Karpas-422 (cell line): ENCODE measurements around the gene COL6A2. TPM values are rescaled to one million over a fixed set of nuclear protein-coding genes. Genes with fewer than 3 reads are reported as not detected.

Experiments
- DNase-seq: peaks from one replicate; pipeline ENCODE4 v3.0.0-alpha.2; 2015
- H2AFZ ChIP-seq: fragments of 200-600 bp; sonication (generic); 2 replicates; pipeline ENCODE4 v1.6.1; 2014; ENCODE audit warnings: antibody characterized with exemption, low read length, mixed read lengths
- H3K27ac ChIP-seq: fragments of 200-600 bp; sonication (generic); 2 replicates; pipeline ENCODE4 v1.5.1; 2014; ENCODE audit warnings: mild to moderate bottlenecking, low read length, moderate library complexity
- H3K27me3 ChIP-seq: fragments of 200-600 bp; sonication (generic); 2 replicates; pipeline ENCODE4 v1.6.1; 2014; ENCODE audit warnings: low read length, mixed read lengths
- H3K36me3 ChIP-seq: fragments of 200-600 bp; sonication (generic); 2 replicates; pipeline ENCODE4 v1.6.1; 2014; ENCODE audit warnings: low read length, mixed read lengths; ENCODE audit not compliant: insufficient read depth
- H3K4me1 ChIP-seq: fragments of 200-600 bp; sonication (generic); 2 replicates; pipeline ENCODE4 v1.6.1; 2014; ENCODE audit warnings: mild to moderate bottlenecking, low read length, mixed read lengths
- H3K4me2 ChIP-seq: fragments of 200-600 bp; sonication (generic); 2 replicates; pipeline ENCODE4 v1.6.1; 2014; ENCODE audit warnings: low read length, low read depth, mild to moderate bottlenecking; ENCODE audit not compliant: poor library complexity, severe bottlenecking
- H3K4me3 ChIP-seq: fragments of 200-600 bp; sonication (generic); 2 replicates; pipeline ENCODE4 v1.5.1; 2014; ENCODE audit warnings: mild to moderate bottlenecking, antibody characterized with exemption, low read length, mixed read lengths
- H3K79me2 ChIP-seq: fragments of 200-600 bp; sonication (generic); 2 replicates; pipeline ENCODE4 v1.6.1; 2014; ENCODE audit warnings: mild to moderate bottlenecking, low read length, mixed read lengths
- H3K9ac ChIP-seq: fragments of 200-600 bp; sonication (generic); 2 replicates; pipeline ENCODE4 v1.6.0; 2014; ENCODE audit warnings: low read length
- H3K9me2 ChIP-seq: fragments of 200-600 bp; sonication (generic), shearing (Covaris generic); replicated peaks from 2 replicates; pipeline ENCODE4 v1.6.0; 2014; ENCODE audit warnings: mild to moderate bottlenecking, low read length, moderate library complexity; ENCODE audit not compliant: insufficient read depth
- H3K9me3 ChIP-seq: fragments of 300-700, 200-600 bp; sonication (generic); 2 replicates; pipeline ENCODE4 v1.6.1; 2014; ENCODE audit warnings: low read length, mixed read lengths
- H4K20me1 ChIP-seq: fragments of 200-600 bp; sonication (generic); 2 replicates; pipeline ENCODE4 v1.6.1; 2014; ENCODE audit warnings: mild to moderate bottlenecking, antibody characterized with exemption, low read length, low read depth; ENCODE audit not compliant: insufficient read depth
- total RNA-seq: library from RNA; depleted of rRNA; stranded (reverse); fragments of >200 nt; shearing (Covaris generic); gene quantifications from 2 replicates; pipeline ENCODE4 v1.2.3, GENCODE V29; 2014; ENCODE audit warnings: low replicate concordance

COL6A2 gene
- total RNA-seq, 1 experiment from 2014 or later, result not detected

GRCh38 chr21:46124926-46125845 lies 27.3 kb downstream of the COL6A2 start:
- DNase-seq, result no peak
- Histone ChIP-seq H3K4me1 (peaks cover 4% of the 10 kb centered on the region; the same call in 1 of the 2 replicates), H2AFZ (no peak overlapping the region), H3K4me3 (no peak overlapping the region), H3K4me2 (no peak overlapping the region), H3K9me3 (no peaks in the 10 kb centered on the region), H3K9ac (no peak overlapping the region), H3K27ac (no peak overlapping the region), H3K27me3 (no peaks in the 10 kb centered on the region), H3K9me2 (no peaks in the 10 kb centered on the region), H4K20me1 (no peaks in the 10 kb centered on the region), H3K79me2 (no peaks in the 10 kb centered on the region), H3K36me3 (no peaks in the 10 kb centered on the region)

GRCh38 chr21:46125846-46126301 lies 28.0 kb downstream of the COL6A2 start:
- no peaks in the 10 kb centered on the region for H3K27me3 ChIP-seq
- no peaks in the 10 kb centered on the region for H4K20me1 ChIP-seq
- H3K4me3 ChIP-seq, result no peak overlapping the region
- no peak overlapping the region for H2AFZ ChIP-seq
- H3K27ac ChIP-seq, result no peak overlapping the region
- H3K4me2 ChIP-seq, result no peak overlapping the region
- no peak overlapping the region for H3K9ac ChIP-seq
- H3K9me3 ChIP-seq, result no peaks in the 10 kb centered on the region
- peaks cover 4% of the 10 kb centered on the region; the same call in 1 of the 2 replicates for H3K4me1 ChIP-seq
- no peaks in the 10 kb centered on the region for H3K79me2 ChIP-seq
- no peaks in the 10 kb centered on the region for H3K9me2 ChIP-seq
- H3K36me3 ChIP-seq, result no peaks in the 10 kb centered on the region
- no peak for DNase-seq

- no peaks in the 10 kb centered on the region for H3K27me3 ChIP-seq
- no peaks in the 10 kb centered on the region for H3K9me3 ChIP-seq
- peaks cover 4% of the 10 kb centered on the region; the same call in 1 of the 2 replicates for H3K4me1 ChIP-seq
- no peak overlapping the region for H3K4me2 ChIP-seq
- H2AFZ ChIP-seq, result no peak overlapping the region
- H3K9ac ChIP-seq, result no peak overlapping the region
- no peak for DNase-seq
- H3K27ac ChIP-seq, result no peak overlapping the region
- no peaks in the 10 kb centered on the region for H4K20me1 ChIP-seq
- no peaks in the 10 kb centered on the region for H3K79me2 ChIP-seq
- H3K36me3 ChIP-seq, result no peaks in the 10 kb centered on the region
- no peak overlapping the region for H3K4me3 ChIP-seq
- no peaks in the 10 kb centered on the region for H3K9me2 ChIP-seq
Measured at GRCh38 chr21:46126309-46127238, 28.7 kb downstream of the COL6A2 start.

- Histone ChIP-seq H3K4me3 (no peak overlapping the region), H3K4me2 (no peak overlapping the region), H3K9me2 (no peaks in the 10 kb centered on the region), H3K9me3 (no peaks in the 10 kb centered on the region), H3K9ac (no peak overlapping the region), H3K27ac (no peak overlapping the region), H3K79me2 (no peaks in the 10 kb centered on the region), H3K27me3 (no peaks in the 10 kb centered on the region), H3K4me1 (peaks cover 4% of the 10 kb centered on the region; the same call in 1 of the 2 replicates), H2AFZ (no peak overlapping the region), H4K20me1 (no peaks in the 10 kb centered on the region), H3K36me3 (no peaks in the 10 kb centered on the region)
- no peak for DNase-seq
Measured at GRCh38 chr21:46127239-46128105, 29.6 kb downstream of the COL6A2 start.

GRCh38 chr21:46128106-46128932 lies 30.4 kb downstream of the COL6A2 start:
- Histone ChIP-seq H3K9me2 (no peaks in the 10 kb centered on the region), H3K79me2 (no peaks in the 10 kb centered on the region), H3K4me2 (no peak overlapping the region), H3K36me3 (no peaks in the 10 kb centered on the region), H2AFZ (no peak overlapping the region), H3K4me1 (peaks cover 4% of the 10 kb centered on the region; the same call in 1 of the 2 replicates), H3K27ac (no peak overlapping the region), H4K20me1 (no peaks in the 10 kb centered on the region), H3K27me3 (no peaks in the 10 kb centered on the region), H3K9me3 (no peaks in the 10 kb centered on the region), H3K9ac (no peak overlapping the region), H3K4me3 (no peak overlapping the region)
- DNase-seq, result no peak

- no peaks in the 10 kb centered on the region for H3K9me3 ChIP-seq
- H4K20me1 ChIP-seq, result no peaks in the 10 kb centered on the region
- no peaks in the 10 kb centered on the region for H3K79me2 ChIP-seq
- H3K9me2 ChIP-seq, result no peaks in the 10 kb centered on the region
- H3K27me3 ChIP-seq, result no peaks in the 10 kb centered on the region
- H3K4me2 ChIP-seq, result no peak overlapping the region
- H3K27ac ChIP-seq, result no peak overlapping the region
- H2AFZ ChIP-seq, result no peak overlapping the region
- H3K4me3 ChIP-seq, result no peak overlapping the region
- no peaks in the 10 kb centered on the region for H3K36me3 ChIP-seq
- DNase-seq, result no peak
- H3K4me1 ChIP-seq, result peaks cover 4% of the 10 kb centered on the region; the same call in 1 of the 2 replicates
- H3K9ac ChIP-seq, result no peak overlapping the region
Measured at GRCh38 chr21:46128933-46129571, 31.1 kb downstream of the COL6A2 start.
